Measurements from ENCODE around the gene DNAH5. TPM values are rescaled to one million over a fixed set of nuclear protein-coding genes. Genes with fewer than 3 reads are reported as not detected.

DNAH5 gene
- polyA plus RNA-seq, 3 donors, result not detected

- Histone ChIP-seq H3K4me1 (ENCODE audit: control insufficient read depth in 1 of 2, insufficient read depth in 2 of 2, low read length in 2 of 2) (no peaks in the 10 kb centered on the region), H3K27me3 (ENCODE audit: control insufficient read depth in 2 of 2, insufficient read depth in 2 of 2, low read length in 2 of 2) (no peaks in the 10 kb centered on the region), H3K36me3 (replicated peaks in 1 of 2; ENCODE audit: control insufficient read depth in 1 of 2, insufficient read depth in 2 of 2, low read length in 2 of 2) (no peaks in the 10 kb centered on the region), H3K27ac (ENCODE audit: low read depth in 1 of 2, low read length in 2 of 2) (no peak overlapping the region), H3K4me2 (replicated peaks; ENCODE audit: extremely low read depth, low read length, poor library complexity, severe bottlenecking) (no peak overlapping the region), H3K9ac (ENCODE audit: insufficient read depth, low read length, poor library complexity, severe bottlenecking) (no peak overlapping the region), H2AFZ (ENCODE audit: insufficient read depth, low read depth, low read length, poor library complexity, severe bottlenecking) (no peak overlapping the region), H3K9me3 (replicated peaks in 1 of 2; ENCODE audit: control insufficient read depth in 1 of 2, insufficient read depth in 1 of 2, low read length in 2 of 2) (no peaks in the 10 kb centered on the region), H3K79me2 (ENCODE audit: insufficient read depth, low read length) (no peaks in the 10 kb centered on the region), H4K20me1 (ENCODE audit: insufficient read depth, low read length) (no peaks in the 10 kb centered on the region), H3K4me3 (replicated peaks in 1 of 3; ENCODE audit: low read depth in 2 of 3, low read length in 3 of 3) (no peak overlapping the region)
- no peaks in the 10 kb centered on the region for H3K36me3 Mint-ChIP-seq
- no peaks in the 10 kb centered on the region for H3K4me1 Mint-ChIP-seq
- H3K27me3 Mint-ChIP-seq (ENCODE audit: low read depth in 3 of 3), result peaks cover 0 to 2% (median 0%) of the 10 kb centered on the region in 3 donors
- intact Hi-C loops (cut with micrococcal nuclease), result no loop called here
- no peak for DNase-seq
- no peak overlapping the region for H3K4me3 Mint-ChIP-seq
- no peak for TF ChIP-seq CTCF (IDR thresholded peaks at IDR 0.05)
- peaks cover 0 to 5% (median 0%) of the 10 kb centered on the region in 7 donors for H3K9me3 Mint-ChIP-seq
- WGBS (ENCODE audit: insufficient coverage), result 92% methylated on average over 8 of the region's 13 CpGs
- no peak overlapping the region for H3K27ac Mint-ChIP-seq
Measured at GRCh38 chr5:13910637-13911288, 33.7 kb downstream of the DNAH5 start.

- no peak overlapping the region for H2AFZ ChIP-seq (ENCODE audit: insufficient read depth, low read depth, low read length, poor library complexity, severe bottlenecking)
- H3K79me2 ChIP-seq (ENCODE audit: insufficient read depth, low read length), result no peaks in the 10 kb centered on the region
- no peak overlapping the region for H3K27ac ChIP-seq (ENCODE audit: low read depth in 1 of 2, low read length in 2 of 2)
- no peak overlapping the region for H3K4me3 ChIP-seq (replicated peaks in 1 of 3; ENCODE audit: low read depth in 2 of 3, low read length in 3 of 3)
- no peak for TF ChIP-seq CTCF (IDR thresholded peaks at IDR 0.05)
- Mint-ChIP-seq H3K9me3 (peaks cover 0 to 5% (median 0%) of the 10 kb centered on the region in 7 donors), H3K4me3 (no peak overlapping the region), H3K4me1 (no peaks in the 10 kb centered on the region), H3K27me3 (ENCODE audit: low read depth in 3 of 3) (peaks cover 0 to 2% (median 0%) of the 10 kb centered on the region in 3 donors), H3K36me3 (no peaks in the 10 kb centered on the region), H3K27ac (no peak overlapping the region)
- intact Hi-C loops (cut with micrococcal nuclease), result no loop called here
- no peaks in the 10 kb centered on the region for H3K4me1 ChIP-seq (ENCODE audit: control insufficient read depth in 1 of 2, insufficient read depth in 2 of 2, low read length in 2 of 2)
- DNase-seq, result no peak
- H4K20me1 ChIP-seq (ENCODE audit: insufficient read depth, low read length), result no peaks in the 10 kb centered on the region
- no peak overlapping the region for H3K9ac ChIP-seq (ENCODE audit: insufficient read depth, low read length, poor library complexity, severe bottlenecking)
- no CpG with 5 or more reads among the region's 2 CpGs for WGBS (ENCODE audit: insufficient coverage)
- no peaks in the 10 kb centered on the region for H3K36me3 ChIP-seq (replicated peaks in 1 of 2; ENCODE audit: control insufficient read depth in 1 of 2, insufficient read depth in 2 of 2, low read length in 2 of 2)
- no peak overlapping the region for H3K4me2 ChIP-seq (replicated peaks; ENCODE audit: extremely low read depth, low read length, poor library complexity, severe bottlenecking)
- H3K27me3 ChIP-seq (ENCODE audit: control insufficient read depth in 2 of 2, insufficient read depth in 2 of 2, low read length in 2 of 2), result no peaks in the 10 kb centered on the region
- no peaks in the 10 kb centered on the region for H3K9me3 ChIP-seq (replicated peaks in 1 of 2; ENCODE audit: control insufficient read depth in 1 of 2, insufficient read depth in 1 of 2, low read length in 2 of 2)
Measured at GRCh38 chr5:13910201-13910600, 34.3 kb downstream of the DNAH5 start.
